SK-N-SH treated with all-trans-retinoic acid at 6 μM for 48 hours (cell line): ENCODE measurements around the gene CTTNBP2.

ENCODE experiments used
- ATAC-seq: fragments of 200-7000 bp; cut with Tn5 transposase; 3 replicates; pipeline ENCODE4 v1.9.1; 2020; ENCODE audit warnings: mild to moderate bottlenecking, moderate library complexity
- ARNTL ChIP-seq: fragments of 450-650 bp; formaldehyde crosslinking; IDR thresholded peaks from 2 replicates; pipeline ENCODE4 v1.5.0; 2020; ENCODE audit warnings: low read depth, mild to moderate bottlenecking, moderate library complexity, borderline replicate concordance
- BACH2 ChIP-seq: fragments of 250-450 bp; sonication (Bioruptor Pico); IDR thresholded peaks from 2 replicates; pipeline ENCODE4 v1.9.0; 2021; ENCODE audit warnings: mild to moderate bottlenecking, borderline replicate concordance
- CSDC2 ChIP-seq: fragments of 250-450 bp; sonication (Bioruptor Pico); IDR thresholded peaks from 2 replicates; pipeline ENCODE4 v1.5.0; 2020; ENCODE audit warnings: mild to moderate bottlenecking, moderate library complexity
- ESRRG ChIP-seq: fragments of 250-450 bp; sonication (Bioruptor Pico); IDR thresholded peaks from 2 replicates; pipeline ENCODE4 v1.6.1; 2021; ENCODE audit warnings: mild to moderate bottlenecking
- GLIS3 ChIP-seq: fragments of 250-450 bp; sonication (Bioruptor Pico); IDR thresholded peaks from 2 replicates; pipeline ENCODE4 v1.5.0; 2020; ENCODE audit warnings: mild to moderate bottlenecking, moderate library complexity
- ISL1 ChIP-seq: fragments of 250-450 bp; sonication (Bioruptor Pico); IDR thresholded peaks from 2 replicates; pipeline ENCODE4 v2.1.2; 2022; ENCODE audit warnings: mild to moderate bottlenecking, moderate library complexity
- OSR1 ChIP-seq: fragments of 250-450 bp; sonication (Bioruptor Pico); IDR thresholded peaks from 2 replicates; pipeline ENCODE4 v1.8.0; 2022; ENCODE audit warnings: moderate library complexity, mild to moderate bottlenecking, inconsistent platforms
- PPARA ChIP-seq: fragments of 250-450 bp; sonication (Bioruptor Pico); IDR thresholded peaks from 2 replicates; pipeline ENCODE4 v1.5.0; 2020; ENCODE audit warnings: mild to moderate bottlenecking, borderline replicate concordance
- RARB ChIP-seq: fragments of 250-450 bp; sonication (Bioruptor Pico); IDR thresholded peaks from 2 replicates; pipeline ENCODE4 v1.8.0; 2021; ENCODE audit warnings: mild to moderate bottlenecking, moderate library complexity
- SNAI2 ChIP-seq: fragments of 250-450 bp; sonication (Bioruptor Pico); IDR thresholded peaks from 2 replicates; pipeline ENCODE4 v1.5.0; 2020; ENCODE audit warnings: mild to moderate bottlenecking, moderate library complexity
- TCF4 ChIP-seq: fragments of 250-450 bp; sonication (Bioruptor Pico); IDR thresholded peaks from 2 replicates; pipeline ENCODE4 v1.8.0; 2021; ENCODE audit warnings: mild to moderate bottlenecking, moderate library complexity, borderline replicate concordance
- TOX ChIP-seq: fragments of 250-450 bp; sonication (Bioruptor Pico); IDR thresholded peaks from 2 replicates; pipeline ENCODE4 v1.8.0; 2021; ENCODE audit warnings: mild to moderate bottlenecking, moderate library complexity, borderline replicate concordance
- ZC3H10 ChIP-seq: fragments of 250-450 bp; sonication (Bioruptor Pico); IDR thresholded peaks from 2 replicates; pipeline ENCODE4 v1.5.1; 2021; ENCODE audit warnings: mild to moderate bottlenecking, moderate library complexity
- ZFP30 ChIP-seq: fragments of 450-650 bp; formaldehyde crosslinking; IDR thresholded peaks from 2 replicates; pipeline ENCODE4 v1.5.0; 2022; ENCODE audit warnings: mild to moderate bottlenecking, moderate library complexity
- ZNF565 ChIP-seq: fragments of 450-650 bp; formaldehyde crosslinking; conservative IDR thresholded peaks from 2 replicates; pipeline ENCODE4 v1.5.0; 2020; ENCODE audit warnings: low read depth, mild to moderate bottlenecking, moderate library complexity
- ZNF70 ChIP-seq: fragments of 450-650 bp; formaldehyde crosslinking; IDR thresholded peaks from 2 replicates; pipeline ENCODE4 v1.5.0; 2020; ENCODE audit warnings: mild to moderate bottlenecking, moderate library complexity
- ZNF8 ChIP-seq: fragments of 450-650 bp; formaldehyde crosslinking; IDR thresholded peaks from 2 replicates; pipeline ENCODE4 v1.5.0; 2020; ENCODE audit warnings: mild to moderate bottlenecking, moderate library complexity
- TF ChIP-seq, protein P1 (sequence below): fragments of 250-450 bp; sonication (Bioruptor Pico); IDR thresholded peaks from 2 replicates; pipeline ENCODE4 v1.5.0; 2020; ENCODE audit warnings: mild to moderate bottlenecking, moderate library complexity
- TF ChIP-seq, protein P2 (sequence below): fragments of 250-450 bp; sonication (Bioruptor Pico); IDR thresholded peaks from 2 replicates; pipeline ENCODE4 v1.5.1; 2021; ENCODE audit warnings: mild to moderate bottlenecking, moderate library complexity
- TF ChIP-seq, protein P3 (sequence below): fragments of 250-450 bp; sonication (Bioruptor Pico); IDR thresholded peaks from 2 replicates; pipeline ENCODE4 v1.8.0; 2020; ENCODE audit warnings: mild to moderate bottlenecking, moderate library complexity, borderline replicate concordance
- TF ChIP-seq, protein P4 (sequence below): fragments of 250-450 bp; sonication (Bioruptor Pico); IDR thresholded peaks from 2 replicates; pipeline ENCODE4 v1.5.1; 2020; ENCODE audit warnings: low read depth, mild to moderate bottlenecking, moderate library complexity
- TF ChIP-seq, protein P5 (sequence below): fragments of 250-450 bp; sonication (Bioruptor Pico); IDR thresholded peaks from 2 replicates; pipeline ENCODE4 v1.8.0; 2021; ENCODE audit warnings: low read depth, mild to moderate bottlenecking, moderate library complexity, borderline replicate concordance

Gene CTTNBP2

DNA sequence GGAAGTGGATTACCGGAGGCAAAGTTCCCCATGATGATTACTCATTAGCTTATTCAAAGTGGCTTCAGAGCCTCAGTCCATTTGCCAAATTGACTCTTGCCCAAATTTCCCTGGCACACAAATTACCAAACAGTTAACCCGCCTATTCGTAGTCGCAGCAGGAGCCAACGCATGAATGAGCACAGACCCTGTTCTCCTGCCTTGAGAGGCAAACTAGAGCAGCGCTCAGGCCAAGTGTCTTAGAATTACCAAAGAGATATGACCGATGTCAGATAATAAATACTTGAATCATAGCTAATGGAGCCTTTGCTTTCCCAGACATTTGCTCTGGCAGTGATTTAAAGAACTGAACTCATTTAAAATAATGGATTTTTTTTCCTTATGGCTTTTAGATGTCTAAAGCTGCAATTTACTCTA lies 64.9 kb downstream of the CTTNBP2 start:
- ATAC-seq, result no peak
- TF ChIP-seq BACH2 (CRISPR knock-in tag), result no peak
- TF ChIP-seq SNAI2 (CRISPR knock-in tag), result no peak
- no peak for TF ChIP-seq TOX (CRISPR knock-in tag)
- no peak for TF ChIP-seq CSDC2
- no peak for TF ChIP-seq PPARA
- no peak for TF ChIP-seq OSR1 (CRISPR knock-in tag)
- TF ChIP-seq ISL1 (CRISPR knock-in tag), result no peak
- TF ChIP-seq, protein P1, sequence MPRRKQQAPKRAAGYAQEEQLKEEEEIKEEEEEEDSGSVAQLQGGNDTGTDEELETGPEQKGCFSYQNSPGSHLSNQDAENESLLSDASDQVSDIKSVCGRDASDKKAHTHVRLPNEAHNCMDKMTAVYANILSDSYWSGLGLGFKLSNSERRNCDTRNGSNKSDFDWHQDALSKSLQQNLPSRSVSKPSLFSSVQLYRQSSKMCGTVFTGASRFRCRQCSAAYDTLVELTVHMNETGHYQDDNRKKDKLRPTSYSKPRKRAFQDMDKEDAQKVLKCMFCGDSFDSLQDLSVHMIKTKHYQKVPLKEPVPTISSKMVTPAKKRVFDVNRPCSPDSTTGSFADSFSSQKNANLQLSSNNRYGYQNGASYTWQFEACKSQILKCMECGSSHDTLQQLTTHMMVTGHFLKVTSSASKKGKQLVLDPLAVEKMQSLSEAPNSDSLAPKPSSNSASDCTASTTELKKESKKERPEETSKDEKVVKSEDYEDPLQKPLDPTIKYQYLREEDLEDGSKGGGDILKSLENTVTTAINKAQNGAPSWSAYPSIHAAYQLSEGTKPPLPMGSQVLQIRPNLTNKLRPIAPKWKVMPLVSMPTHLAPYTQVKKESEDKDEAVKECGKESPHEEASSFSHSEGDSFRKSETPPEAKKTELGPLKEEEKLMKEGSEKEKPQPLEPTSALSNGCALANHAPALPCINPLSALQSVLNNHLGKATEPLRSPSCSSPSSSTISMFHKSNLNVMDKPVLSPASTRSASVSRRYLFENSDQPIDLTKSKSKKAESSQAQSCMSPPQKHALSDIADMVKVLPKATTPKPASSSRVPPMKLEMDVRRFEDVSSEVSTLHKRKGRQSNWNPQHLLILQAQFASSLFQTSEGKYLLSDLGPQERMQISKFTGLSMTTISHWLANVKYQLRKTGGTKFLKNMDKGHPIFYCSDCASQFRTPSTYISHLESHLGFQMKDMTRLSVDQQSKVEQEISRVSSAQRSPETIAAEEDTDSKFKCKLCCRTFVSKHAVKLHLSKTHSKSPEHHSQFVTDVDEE (CRISPR knock-in tag), result no peak
- no peak for TF ChIP-seq ZNF8 (CRISPR knock-in tag)
- TF ChIP-seq, protein P2, sequence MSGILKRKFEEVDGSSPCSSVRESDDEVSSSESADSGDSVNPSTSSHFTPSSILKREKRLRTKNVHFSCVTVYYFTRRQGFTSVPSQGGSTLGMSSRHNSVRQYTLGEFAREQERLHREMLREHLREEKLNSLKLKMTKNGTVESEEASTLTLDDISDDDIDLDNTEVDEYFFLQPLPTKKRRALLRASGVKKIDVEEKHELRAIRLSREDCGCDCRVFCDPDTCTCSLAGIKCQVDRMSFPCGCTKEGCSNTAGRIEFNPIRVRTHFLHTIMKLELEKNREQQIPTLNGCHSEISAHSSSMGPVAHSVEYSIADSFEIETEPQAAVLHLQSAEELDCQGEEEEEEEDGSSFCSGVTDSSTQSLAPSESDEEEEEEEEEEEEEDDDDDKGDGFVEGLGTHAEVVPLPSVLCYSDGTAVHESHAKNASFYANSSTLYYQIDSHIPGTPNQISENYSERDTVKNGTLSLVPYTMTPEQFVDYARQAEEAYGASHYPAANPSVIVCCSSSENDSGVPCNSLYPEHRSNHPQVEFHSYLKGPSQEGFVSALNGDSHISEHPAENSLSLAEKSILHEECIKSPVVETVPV (CRISPR knock-in tag), result no peak
- TF ChIP-seq, protein P3, sequence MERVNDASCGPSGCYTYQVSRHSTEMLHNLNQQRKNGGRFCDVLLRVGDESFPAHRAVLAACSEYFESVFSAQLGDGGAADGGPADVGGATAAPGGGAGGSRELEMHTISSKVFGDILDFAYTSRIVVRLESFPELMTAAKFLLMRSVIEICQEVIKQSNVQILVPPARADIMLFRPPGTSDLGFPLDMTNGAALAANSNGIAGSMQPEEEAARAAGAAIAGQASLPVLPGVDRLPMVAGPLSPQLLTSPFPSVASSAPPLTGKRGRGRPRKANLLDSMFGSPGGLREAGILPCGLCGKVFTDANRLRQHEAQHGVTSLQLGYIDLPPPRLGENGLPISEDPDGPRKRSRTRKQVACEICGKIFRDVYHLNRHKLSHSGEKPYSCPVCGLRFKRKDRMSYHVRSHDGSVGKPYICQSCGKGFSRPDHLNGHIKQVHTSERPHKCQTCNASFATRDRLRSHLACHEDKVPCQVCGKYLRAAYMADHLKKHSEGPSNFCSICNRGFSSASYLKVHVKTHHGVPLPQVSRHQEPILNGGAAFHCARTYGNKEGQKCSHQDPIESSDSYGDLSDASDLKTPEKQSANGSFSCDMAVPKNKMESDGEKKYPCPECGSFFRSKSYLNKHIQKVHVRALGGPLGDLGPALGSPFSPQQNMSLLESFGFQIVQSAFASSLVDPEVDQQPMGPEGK (CRISPR knock-in tag), result no peak
- TF ChIP-seq, protein P4, sequence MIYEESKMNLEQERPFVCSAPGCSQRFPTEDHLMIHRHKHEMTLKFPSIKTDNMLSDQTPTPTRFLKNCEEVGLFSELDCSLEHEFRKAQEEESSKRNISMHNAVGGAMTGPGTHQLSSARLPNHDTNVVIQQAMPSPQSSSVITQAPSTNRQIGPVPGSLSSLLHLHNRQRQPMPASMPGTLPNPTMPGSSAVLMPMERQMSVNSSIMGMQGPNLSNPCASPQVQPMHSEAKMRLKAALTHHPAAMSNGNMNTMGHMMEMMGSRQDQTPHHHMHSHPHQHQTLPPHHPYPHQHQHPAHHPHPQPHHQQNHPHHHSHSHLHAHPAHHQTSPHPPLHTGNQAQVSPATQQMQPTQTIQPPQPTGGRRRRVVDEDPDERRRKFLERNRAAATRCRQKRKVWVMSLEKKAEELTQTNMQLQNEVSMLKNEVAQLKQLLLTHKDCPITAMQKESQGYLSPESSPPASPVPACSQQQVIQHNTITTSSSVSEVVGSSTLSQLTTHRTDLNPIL (CRISPR knock-in tag), result no peak
- TF ChIP-seq ZNF70 (CRISPR knock-in tag), result no peak
- TF ChIP-seq, protein P5, sequence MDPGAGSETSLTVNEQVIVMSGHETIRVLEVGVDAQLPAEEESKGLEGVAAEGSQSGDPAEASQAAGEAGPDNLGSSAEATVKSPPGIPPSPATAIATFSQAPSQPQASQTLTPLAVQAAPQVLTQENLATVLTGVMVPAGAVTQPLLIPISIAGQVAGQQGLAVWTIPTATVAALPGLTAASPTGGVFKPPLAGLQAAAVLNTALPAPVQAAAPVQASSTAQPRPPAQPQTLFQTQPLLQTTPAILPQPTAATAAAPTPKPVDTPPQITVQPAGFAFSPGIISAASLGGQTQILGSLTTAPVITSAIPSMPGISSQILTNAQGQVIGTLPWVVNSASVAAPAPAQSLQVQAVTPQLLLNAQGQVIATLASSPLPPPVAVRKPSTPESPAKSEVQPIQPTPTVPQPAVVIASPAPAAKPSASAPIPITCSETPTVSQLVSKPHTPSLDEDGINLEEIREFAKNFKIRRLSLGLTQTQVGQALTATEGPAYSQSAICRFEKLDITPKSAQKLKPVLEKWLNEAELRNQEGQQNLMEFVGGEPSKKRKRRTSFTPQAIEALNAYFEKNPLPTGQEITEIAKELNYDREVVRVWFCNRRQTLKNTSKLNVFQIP (CRISPR knock-in tag), result no peak
- no peak for TF ChIP-seq TCF4 (CRISPR knock-in tag)
- TF ChIP-seq ZNF565 (CRISPR knock-in tag), result no peak
- TF ChIP-seq ZC3H10 (CRISPR knock-in tag), result no peak
- TF ChIP-seq, all 23 proteins: peak for 0

DNA sequence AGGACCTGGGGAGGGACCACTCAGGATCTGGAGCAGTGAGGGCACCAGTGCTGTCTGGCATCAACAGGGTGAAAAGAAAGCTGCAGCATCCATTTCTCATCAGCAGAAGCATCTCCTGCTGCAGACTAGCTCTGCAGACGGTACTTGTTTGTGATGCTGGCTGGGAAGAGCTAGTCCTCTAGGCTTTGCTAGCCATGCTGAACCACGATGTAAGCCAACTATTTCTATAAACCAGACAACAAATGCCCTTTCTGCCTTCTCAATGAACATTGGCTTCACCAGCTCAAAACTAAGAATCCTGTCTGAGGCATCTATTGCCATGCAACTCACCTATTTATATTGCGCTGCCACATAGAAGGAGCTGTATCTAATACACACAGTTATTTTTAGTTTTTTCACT lies 65.6 kb downstream of the CTTNBP2 start:
- ATAC-seq, result no peak
- TF ChIP-seq CSDC2 (no peak), RARB (no peak), TCF4 (CRISPR knock-in tag) (no peak)

DNA sequence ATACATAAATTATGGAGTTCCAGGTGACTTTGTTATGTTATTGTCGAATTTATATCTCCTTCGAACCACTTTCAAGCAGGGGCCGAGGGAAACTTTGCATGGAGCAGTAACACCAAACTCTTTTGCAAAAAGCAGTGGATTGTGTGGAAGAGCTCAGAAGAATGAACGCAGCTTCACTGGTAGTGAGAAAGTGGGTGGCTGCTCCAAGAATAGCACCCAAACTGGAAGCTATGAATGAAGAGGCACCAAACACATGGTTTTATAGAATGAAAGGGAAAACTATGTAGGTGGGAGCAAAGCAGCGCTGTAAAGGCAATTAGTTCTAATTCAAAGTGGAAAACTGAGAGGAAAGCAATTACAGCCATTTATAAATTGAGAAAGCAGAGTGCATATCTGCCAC lies 67.2 kb downstream of the CTTNBP2 start:
- no peak for ATAC-seq
- TF ChIP-seq ZFP30 (CRISPR knock-in tag) (no peak), TOX (CRISPR knock-in tag) (no peak), ISL1 (CRISPR knock-in tag) (no peak), ARNTL (CRISPR knock-in tag) (no peak), CSDC2 (no peak), ESRRG (no peak), TCF4 (CRISPR knock-in tag) (no peak), BACH2 (CRISPR knock-in tag) (no peak), ZNF70 (CRISPR knock-in tag) (no peak), PPARA (no peak), ZNF8 (CRISPR knock-in tag) (no peak), ZC3H10 (CRISPR knock-in tag) (no peak), GLIS3 (CRISPR knock-in tag) (no peak)
- TF ChIP-seq, protein P4 (CRISPR knock-in tag), result no peak
